Endothelial cell of umbilical vein (primary cell): Measurements from ENCODE around the gene ZP1. TPM values are rescaled to one million over a fixed set of nuclear protein-coding genes. Genes with fewer than 3 reads are reported as not detected.

Experiments
- BruUV-seq: library from RNA; stranded (reverse); fragments of 400-500 nt; replicated peaks from 2 replicates; lab custom pipeline; 2021; lab: Mats Ljungman, UMichigan
- CTCF ChIA-PET: fragments of 300-600, 350-600 bp; sonication (Branson Sonifier 250); formaldehyde crosslinking; loops from one replicate; lab custom pipeline; 2021; ENCODE audit warnings: antibody characterized with exemption, inconsistent platforms; lab: Charles Lee
- POLR2A ChIA-PET: fragments of 300-600, 350-600 bp; sonication (Branson Sonifier 250); formaldehyde crosslinking; loops from one replicate; lab custom pipeline; 2021; ENCODE audit warnings: antibody characterized with exemption, inconsistent platforms; lab: Charles Lee
- DNase-seq: peaks from one replicate; pipeline ENCODE4 v3.0.0-alpha.2; 2011; ENCODE audit warnings: low read depth, low spot score
- FAIRE-seq: peaks from 2 replicates; lab custom pipeline; 2011; peaks lifted over from hg19 to GRCh38; lab: Jason Lieb, UNC
- H2AFZ ChIP-seq: 2 replicates; pipeline ENCODE4 v1.6.0; 2012; ENCODE audit warnings: low read depth, low read length, control low read depth, inconsistent platforms
- H3K27ac ChIP-seq: 2 replicates; pipeline ENCODE4 v1.5.1; 2011; ENCODE audit warnings: low read depth, mild to moderate bottlenecking, control low read depth, low read length, moderate library complexity; ENCODE audit not compliant: insufficient read depth
- H3K27me3 ChIP-seq, 2 experiments: 2 replicates each; pipeline versions ENCODE4 v1.6.0 to v1.6.1; 2011; ENCODE audit warnings: low read length in 2 of 2, mixed read lengths in 1 of 2; ENCODE audit not compliant: control insufficient read depth in 2 of 2, insufficient read depth in 2 of 2
- H3K36me3 ChIP-seq, 2 experiments: 2 replicates in 1 of 2; 3 replicates in 1 of 2; pipeline ENCODE4 v1.5.1; 2011; ENCODE audit warnings: low read length in 2 of 2, mild to moderate bottlenecking in 1 of 2, moderate library complexity in 1 of 2; ENCODE audit not compliant: control insufficient read depth in 2 of 2, insufficient read depth in 2 of 2; ENCODE audit errors: extremely low read depth in 1 of 2
- H3K4me1 ChIP-seq: 3 replicates; pipeline ENCODE4 v1.5.1; 2011; ENCODE audit warnings: mild to moderate bottlenecking, low read length; ENCODE audit not compliant: control insufficient read depth, insufficient read depth; ENCODE audit errors: extremely low read depth
- H3K4me2 ChIP-seq: 2 replicates; pipeline ENCODE4 v1.6.1; 2011; ENCODE audit warnings: low read length, control low read depth, mixed read lengths; ENCODE audit not compliant: insufficient read depth
- H3K4me3 ChIP-seq, 3 experiments: fragments of 200-600 bp in 1 of 3; sonication (generic), shearing (Covaris generic) in 1 of 3; replicated peaks in 1 of 3; 2 replicates each; pipeline ENCODE4 v1.5.1; 2011 to 2016; ENCODE audit warnings: control low read depth in 3 of 3, low read length in 3 of 3, mild to moderate bottlenecking in 2 of 3, inconsistent platforms in 1 of 3, low read depth in 1 of 3, moderate library complexity in 1 of 3; ENCODE audit not compliant: insufficient read depth in 1 of 3
- H3K79me2 ChIP-seq: 2 replicates; pipeline ENCODE4 v1.6.0; 2012; ENCODE audit warnings: low read length, inconsistent platforms; ENCODE audit not compliant: control insufficient read depth, insufficient read depth
- H3K9ac ChIP-seq: replicated peaks from 2 replicates; pipeline ENCODE3; 2011; ENCODE audit warnings: low read length, control low read depth; ENCODE audit not compliant: insufficient read depth; ENCODE audit errors: extremely low read depth
- H3K9me1 ChIP-seq: replicated peaks from 3 replicates; pipeline ENCODE4 v1.6.0; 2011; ENCODE audit warnings: mild to moderate bottlenecking, low read length; ENCODE audit not compliant: control insufficient read depth, insufficient read depth; ENCODE audit errors: extremely low read depth
- H3K9me3 ChIP-seq: replicated peaks from 2 replicates; pipeline ENCODE4 v1.5.1; 2012; ENCODE audit warnings: low read length, inconsistent platforms; ENCODE audit not compliant: control insufficient read depth, insufficient read depth
- H4K20me1 ChIP-seq: replicated peaks from 2 replicates; pipeline ENCODE3; 2011; ENCODE audit warnings: mild to moderate bottlenecking, low read length; ENCODE audit not compliant: control insufficient read depth, insufficient read depth; ENCODE audit errors: extremely low read depth
- CTCF ChIP-seq, 2 donors: IDR thresholded peaks; 1 replicate in 1 of 2; 2 replicates in 1 of 2; pipeline ENCODE4 v1.5.1; 2011; ENCODE audit warnings: low read length in 2 of 2, mild to moderate bottlenecking in 2 of 2, moderate library complexity in 2 of 2, control low read depth in 1 of 2, inconsistent platforms in 1 of 2, low read depth in 1 of 2; ENCODE audit not compliant: insufficient read depth in 1 of 2; ENCODE audit errors: extremely low read depth in 1 of 2
- EZH2 ChIP-seq: IDR thresholded peaks from 2 replicates; pipeline ENCODE4 v1.6.1; 2012; ENCODE audit warnings: borderline replicate concordance, low read depth, mild to moderate bottlenecking, moderate library complexity, low read length, inconsistent platforms; ENCODE audit not compliant: severe bottlenecking
- FOS ChIP-seq: IDR thresholded peaks from 2 replicates; pipeline ENCODE4 v1.6.1; 2011; ENCODE audit warnings: mild to moderate bottlenecking, low read length, moderate library complexity, borderline replicate concordance; ENCODE audit not compliant: insufficient read depth
- GATA2 ChIP-seq: IDR thresholded peaks from 2 replicates; pipeline ENCODE4 v1.7.0; 2011; ENCODE audit warnings: low read depth, mild to moderate bottlenecking, moderate library complexity, mixed read lengths, low read length; ENCODE audit not compliant: insufficient read length, insufficient read depth
- JUN ChIP-seq: IDR thresholded peaks from 2 replicates; pipeline ENCODE4 v1.6.1; 2011; ENCODE audit warnings: borderline replicate concordance, low read depth; ENCODE audit not compliant: insufficient read length, insufficient read depth
- MYC ChIP-seq: IDR thresholded peaks from one replicate; pipeline ENCODE4 v1.6.1; 2011; ENCODE audit warnings: mild to moderate bottlenecking, low read depth, low read length
- POLR2A ChIP-seq: IDR thresholded peaks from 2 replicates; pipeline ENCODE4 v1.6.1; 2012; ENCODE audit warnings: low read depth, mild to moderate bottlenecking, control low read depth, low read length
- POLR2AphosphoS5 ChIP-seq: IDR thresholded peaks from 2 replicates; pipeline ENCODE4 v1.6.1; 2012; ENCODE audit warnings: low read depth, mild to moderate bottlenecking, control low read depth, low read length, moderate library complexity; ENCODE audit not compliant: insufficient read depth
- dilution Hi-C: fragments of 300-500 bp; cut with MboI; formaldehyde crosslinking; loops from one replicate; pipeline ENCODE4 v1.15.0; 2019; ENCODE audit warnings: low sequenced_read_pairs; ENCODE audit not compliant: extremely low pct_ligation_motif_present
- intact Hi-C: fragments of 100-400 bp; cut with micrococcal nuclease; formaldehyde crosslinking; loops from one replicate; pipeline ENCODE4 v1.10.0; 2022
- polyA plus RNA-seq, 4 experiments: library from polyadenylated mRNA; depleted of rRNA in 3 of 4; stranded (reverse) in 3 of 4; unstranded in 1 of 4; fragments of >200 nt; gene quantifications; 2 replicates each; pipeline versions ENCODE4 v1.2.1 to v1.2.3, GENCODE V29; 2011 to 2012; ENCODE audit warnings: missing spikeins in 1 of 4
- total RNA-seq: library from RNA; stranded (reverse); gene quantifications from 2 replicates; pipeline ENCODE4 v1.2.3, GENCODE V29; 2021
- TF ChIP-seq, protein P1 (sequence below): IDR thresholded peaks from 2 replicates; pipeline ENCODE4 v1.6.1; 2011; ENCODE audit not compliant: insufficient read depth, insufficient read length

Gene ZP1
- total and polyA plus RNA-seq, 2 donors (not counting 3 experiments of a cell fraction or from before 2014, with no cell fraction given): not detected

DNA sequence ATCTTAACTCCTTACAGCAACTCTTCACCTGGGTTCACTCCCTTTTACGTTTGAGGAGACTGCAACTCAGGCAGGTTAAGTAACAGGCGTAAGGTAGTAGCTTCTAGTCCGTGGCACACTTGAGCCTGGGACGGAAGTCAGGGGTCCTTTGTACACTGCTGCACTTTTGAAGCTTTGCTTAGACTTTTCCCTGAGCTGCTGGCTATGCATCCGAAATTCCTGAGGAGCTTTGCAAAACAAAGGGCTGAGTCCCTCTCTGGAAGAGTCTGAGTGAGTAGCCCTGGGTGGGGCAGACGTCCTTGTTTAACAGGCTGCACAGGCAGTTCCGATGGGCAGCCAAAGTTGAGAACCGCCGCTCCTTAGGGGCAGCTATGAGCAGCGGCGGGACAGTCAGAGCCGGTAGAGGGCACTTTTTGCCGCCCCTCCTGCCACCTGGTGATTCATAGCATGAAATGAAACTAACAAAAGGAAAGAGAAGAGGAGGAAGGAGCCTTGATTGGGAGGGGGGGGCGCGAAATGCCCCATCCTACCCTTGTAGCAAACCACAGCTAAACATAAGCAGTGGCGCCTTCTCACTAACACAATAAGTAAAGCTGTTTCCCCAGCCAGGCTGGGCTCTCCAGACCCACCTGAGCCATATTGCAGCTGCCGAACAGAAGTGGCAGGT is 48.0 kb downstream of the ZP1 start:
- H3K4me2 ChIP-seq: peak overlapping the region; percentile 94
- peak overlapping the region; percentile 74 for H3K9ac ChIP-seq
- H3K9me1 ChIP-seq: no peaks in the 10 kb centered on the region
- peak overlapping the region; percentile 10 for H2AFZ ChIP-seq
- no peaks in the 10 kb centered on the region for H3K9me3 ChIP-seq
- no peak for TF ChIP-seq GATA2
- no peak for TF ChIP-seq EZH2
- peak; percentile 9 for TF ChIP-seq JUN
- TF ChIP-seq POLR2A: no peak
- TF ChIP-seq POLR2AphosphoS5: no peak
- TF ChIP-seq FOS: peak; percentile 72
- peak; percentile 15 to 38 for TF ChIP-seq CTCF (IDR thresholded peaks at IDR 0.05; ENCODE audit: extremely low read depth in 1 of 2, insufficient read depth in 1 of 2, low read depth in 1 of 2, low read length in 2 of 2)
- no peak for TF ChIP-seq MYC
- TF ChIP-seq, protein P1, sequence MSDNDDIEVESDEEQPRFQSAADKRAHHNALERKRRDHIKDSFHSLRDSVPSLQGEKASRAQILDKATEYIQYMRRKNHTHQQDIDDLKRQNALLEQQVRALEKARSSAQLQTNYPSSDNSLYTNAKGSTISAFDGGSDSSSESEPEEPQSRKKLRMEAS: no peak
- peaks cover 0 to under 1% of the 10 kb centered on the region in 2 experiments for H3K36me3 ChIP-seq
- ChIA-PET POLR2A (interaction anchor here (1.5 kb wide), 1 partner anchor 16 kb away, joined by 4 read pairs; no protein-coding TSS in a partner anchor), CTCF (interaction anchor here (0.8 to 4.8 kb wide), 14 partner anchors 9 to 271 kb away, joined by 3 to 32 read pairs (median 5); partner anchors contain the start of gene TMEM132A)
- TSS peak; percentile 37 for BruUV-seq
- dilution Hi-C loops (no loop called here), intact Hi-C loops (loop anchor here (1.0 to 10.0 kb wide), 3 partner anchors 9 to 219 kb away; partner anchors contain the start of genes CCDC86 and TMEM132A)
- FAIRE-seq (peak; percentile 79), DNase-seq (peak; percentile 77)
- H3K4me1 ChIP-seq: peaks cover 46% of the 10 kb centered on the region
- H4K20me1 ChIP-seq: no peaks in the 10 kb centered on the region
- H3K27me3 ChIP-seq: no peaks in the 10 kb centered on the region
- peak overlapping the region; percentile 65 for H3K27ac ChIP-seq
- peaks cover 51% of the 10 kb centered on the region for H3K79me2 ChIP-seq
- H3K4me3 ChIP-seq: peak overlapping the region; percentile 43 to 79 (median 76)
